HFF-Myc (cell line): ENCODE results near the gene MLLT3.
A peak's percentile ranks its signal among the peaks of the same experiment; 100 is the strongest.
"Not testable (repeated sequence)": the region's sequence is repeated elsewhere in the genome, so short reads cannot be mapped to it uniquely, and the experiment has no call there.

Source experiments
- DNase-seq: peaks from one replicate; pipeline ENCODE4 v3.0.0-alpha.2; 2011; ENCODE audit warnings: low read depth; ENCODE audit errors: extremely low read depth
- H3K4me3 ChIP-seq: replicated peaks from 2 replicates; pipeline ENCODE4 v1.5.1; 2011; ENCODE audit warnings: low read depth, mild to moderate bottlenecking, control low read depth, low read length
- CTCF ChIP-seq: IDR thresholded peaks from 2 replicates; pipeline ENCODE4 v1.5.1; 2012; ENCODE audit warnings: mild to moderate bottlenecking, low read depth, low read length, control low read depth; ENCODE audit errors: missing control alignments

Gene MLLT3

GRCh38 chr9:20658677-20659473, 36.6 kb upstream of the MLLT3 start:
- DNase-seq, result no peak
- no peak for TF ChIP-seq CTCF
- peak overlapping the region; percentile 51 for H3K4me3 ChIP-seq

- not testable (repeated sequence) for DNase-seq
- peak overlapping the region; percentile 51 for H3K4me3 ChIP-seq
Measured at GRCh38 chr9:20658246-20658667, 36.0 kb upstream of the MLLT3 start.

GRCh38 chr9:20651939-20652338, 29.6 kb upstream of the MLLT3 start:
- no peak for DNase-seq
- no peak overlapping the region for H3K4me3 ChIP-seq
- TF ChIP-seq CTCF, result no peak

GRCh38 chr9:20650750-20651299, 28.5 kb upstream of the MLLT3 start:
- no peak overlapping the region for H3K4me3 ChIP-seq
- DNase-seq, result no peak

GRCh38 chr9:20650313-20650712, 28.0 kb upstream of the MLLT3 start:
- no peak for TF ChIP-seq CTCF
- no peak for DNase-seq

More at GRCh38 chr9:20650750-20651299, 28.5 kb upstream of the MLLT3 start:
- no peak for TF ChIP-seq CTCF

GRCh38 chr9:20649381-20649780, 27.1 kb upstream of the MLLT3 start:
- no peak overlapping the region for H3K4me3 ChIP-seq
- TF ChIP-seq CTCF, result no peak
- DNase-seq, result no peak

More at GRCh38 chr9:20650313-20650712, 28.0 kb upstream of the MLLT3 start:
- H3K4me3 ChIP-seq, result no peak overlapping the region

- TF ChIP-seq CTCF, result no peak
- H3K4me3 ChIP-seq, result no peak overlapping the region
- DNase-seq, result no peak
Measured at GRCh38 chr9:20646656-20647055, 24.4 kb upstream of the MLLT3 start.
